CMK (cell line): ENCODE data around the gene HJURP.
A peak's percentile ranks its signal among the peaks of the same experiment; 100 is the strongest.
"Not testable (repeated sequence)": the region's sequence is repeated elsewhere in the genome, so short reads cannot be mapped to it uniquely, and the experiment has no call there.

ENCODE experiments used
- DNase-seq: peaks from one replicate; pipeline ENCODE4 v3.0.0-alpha.2; 2010; ENCODE audit warnings: low read depth

The HJURP gene, protein sequence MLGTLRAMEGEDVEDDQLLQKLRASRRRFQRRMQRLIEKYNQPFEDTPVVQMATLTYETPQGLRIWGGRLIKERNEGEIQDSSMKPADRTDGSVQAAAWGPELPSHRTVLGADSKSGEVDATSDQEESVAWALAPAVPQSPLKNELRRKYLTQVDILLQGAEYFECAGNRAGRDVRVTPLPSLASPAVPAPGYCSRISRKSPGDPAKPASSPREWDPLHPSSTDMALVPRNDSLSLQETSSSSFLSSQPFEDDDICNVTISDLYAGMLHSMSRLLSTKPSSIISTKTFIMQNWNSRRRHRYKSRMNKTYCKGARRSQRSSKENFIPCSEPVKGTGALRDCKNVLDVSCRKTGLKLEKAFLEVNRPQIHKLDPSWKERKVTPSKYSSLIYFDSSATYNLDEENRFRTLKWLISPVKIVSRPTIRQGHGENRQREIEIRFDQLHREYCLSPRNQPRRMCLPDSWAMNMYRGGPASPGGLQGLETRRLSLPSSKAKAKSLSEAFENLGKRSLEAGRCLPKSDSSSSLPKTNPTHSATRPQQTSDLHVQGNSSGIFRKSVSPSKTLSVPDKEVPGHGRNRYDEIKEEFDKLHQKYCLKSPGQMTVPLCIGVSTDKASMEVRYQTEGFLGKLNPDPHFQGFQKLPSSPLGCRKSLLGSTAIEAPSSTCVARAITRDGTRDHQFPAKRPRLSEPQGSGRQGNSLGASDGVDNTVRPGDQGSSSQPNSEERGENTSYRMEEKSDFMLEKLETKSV

GRCh38 chr2:233854241-233854981 lies at the start of gene HJURP:
TSS of gene HJURP (minus strand) at chr2:233854535. CDS start at chr2:233854500, 35 bp downstream.
- DNase-seq = peak; percentile 89

- no peak for DNase-seq
Observed at GRCh38 chr2:233901884-233902283, 47.5 kb upstream of the HJURP start.

GRCh38 chr2:233901367-233901766 lies 47.0 kb upstream of the HJURP start:
- DNase-seq = no peak

GRCh38 chr2:233896253-233896652 lies 41.9 kb upstream of the HJURP start:
- not testable (repeated sequence) for DNase-seq

- DNase-seq = no peak
Observed at GRCh38 chr2:233892793-233893192, 38.5 kb upstream of the HJURP start.

DNA sequence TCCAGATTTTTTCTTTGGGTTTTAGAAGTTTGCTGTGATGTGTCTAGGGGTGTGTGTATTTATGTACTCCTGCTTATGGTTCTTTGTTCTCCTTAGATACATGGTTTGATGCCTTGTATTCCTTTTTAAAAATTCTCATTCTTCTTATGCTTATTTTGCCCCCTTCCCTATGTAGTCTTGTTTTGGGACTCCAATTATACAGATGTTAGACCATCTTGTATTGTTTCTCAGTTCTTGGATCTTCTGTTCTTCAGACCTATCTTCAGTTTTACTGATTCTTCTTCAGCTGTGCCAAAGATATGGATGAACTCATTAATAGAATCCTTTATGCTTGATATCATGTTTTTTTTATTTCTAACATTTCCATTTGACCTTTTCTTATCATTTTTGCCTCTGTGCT lies 28.0 kb upstream of the HJURP start:
- DNase-seq = no peak

GRCh38 chr2:233872125-233872524 lies 17.8 kb upstream of the HJURP start:
- not testable (repeated sequence) for DNase-seq

- no peak for DNase-seq
Observed at GRCh38 chr2:233871432-233871831, 17.1 kb upstream of the HJURP start.

GRCh38 chr2:233867993-233868532 lies 13.7 kb upstream of the HJURP start, which contains the start of gene MSL3B:
TSS of gene MSL3B (minus strand) at chr2:233868386.
- DNase-seq = no peak

- no peak for DNase-seq
Observed at GRCh38 chr2:233866479-233866878, 12.1 kb upstream of the HJURP start.

DNA sequence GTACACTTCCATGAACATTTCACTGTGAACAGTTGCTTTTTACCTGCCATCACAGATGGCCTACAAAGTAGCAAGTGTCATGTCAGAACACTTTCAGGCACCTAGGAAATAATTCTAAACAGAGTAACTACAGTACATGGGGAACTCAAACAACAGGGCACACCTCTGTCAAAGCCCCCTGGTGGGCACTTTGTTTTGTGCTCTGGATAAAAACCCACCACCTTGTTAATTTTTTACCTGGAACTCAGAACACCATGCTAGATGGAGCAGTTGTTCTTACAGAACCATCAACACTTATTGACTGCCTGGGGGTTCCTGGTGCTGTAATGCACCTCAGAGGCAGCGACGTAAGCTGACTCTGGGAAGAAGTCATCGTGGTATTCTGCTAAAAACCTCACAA lies 11.5 kb upstream of the HJURP start:
- DNase-seq = no peak

- no peak for DNase-seq
Observed at GRCh38 chr2:233862261-233862768, 8.0 kb upstream of the HJURP start.

DNA sequence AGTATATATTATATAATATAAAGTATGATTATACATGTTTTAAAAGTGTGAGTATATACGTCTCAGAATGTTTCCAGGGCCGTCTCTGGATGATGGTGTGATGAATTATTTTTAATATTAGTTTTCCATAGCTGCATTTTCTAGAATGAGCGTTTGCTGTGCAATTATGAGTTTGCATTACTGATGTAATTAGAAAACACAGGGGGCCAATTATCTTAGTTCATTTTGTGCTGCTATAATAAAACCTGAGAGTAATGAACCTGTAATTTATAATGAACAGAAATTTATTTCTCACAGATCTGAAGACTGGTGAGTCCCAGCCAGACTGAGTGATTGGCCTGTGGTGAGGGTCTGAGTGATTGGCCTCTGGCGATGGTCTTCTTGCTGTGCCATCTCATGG lies 4.0 kb upstream of the HJURP start:
- no peak for DNase-seq

DNA sequence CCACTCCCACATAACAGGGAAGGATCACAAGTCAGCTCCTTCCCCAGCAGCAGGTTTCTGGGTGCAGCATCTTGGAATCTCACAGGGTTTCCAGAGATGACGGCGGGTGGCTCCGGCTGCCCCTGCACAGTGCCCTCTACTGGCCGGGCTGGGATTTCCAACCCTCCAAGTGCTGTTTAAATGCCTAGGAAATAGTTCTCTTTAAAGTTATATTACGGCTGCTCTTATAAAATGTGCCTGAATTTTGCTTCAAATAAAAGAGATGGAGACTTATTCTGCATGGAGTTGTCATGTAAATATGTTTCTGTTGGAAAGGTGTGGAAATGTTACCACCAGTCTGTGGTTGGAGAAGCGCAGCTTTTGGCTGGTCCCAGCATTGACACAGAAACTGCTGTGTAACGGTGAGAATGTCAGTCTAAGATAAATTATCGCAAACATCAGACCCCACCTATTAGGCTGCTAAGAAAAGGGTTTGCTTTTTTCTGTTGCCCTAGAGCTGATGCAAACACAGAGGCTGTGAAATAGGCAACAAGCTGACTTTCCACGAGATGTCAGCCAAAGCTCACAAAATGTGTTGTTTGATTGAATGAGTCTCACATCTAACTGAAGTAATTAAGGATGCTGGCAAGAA lies 3.3 kb upstream of the HJURP start:
- no peak for DNase-seq

DNA sequence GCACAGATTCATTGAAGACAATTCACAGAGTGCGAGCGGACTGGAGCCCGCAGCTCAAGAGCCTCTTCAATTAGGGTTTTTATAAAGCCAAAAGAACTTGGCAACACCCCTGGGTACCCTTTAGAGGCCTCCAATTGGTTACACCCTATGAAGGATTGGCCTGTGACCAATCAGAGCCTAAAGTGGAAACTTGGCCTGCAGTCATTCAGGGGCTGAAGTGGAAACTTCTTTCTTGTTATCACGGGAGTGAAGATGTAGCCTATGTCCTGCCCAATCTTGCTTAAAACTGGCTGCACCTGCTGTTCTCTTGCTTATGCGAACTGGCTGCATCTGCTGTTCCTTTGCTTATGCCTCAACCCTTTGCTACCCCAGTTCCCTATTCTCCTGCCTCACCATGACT lies 1.8 kb upstream of the HJURP start:
- DNase-seq = no peak

DNA sequence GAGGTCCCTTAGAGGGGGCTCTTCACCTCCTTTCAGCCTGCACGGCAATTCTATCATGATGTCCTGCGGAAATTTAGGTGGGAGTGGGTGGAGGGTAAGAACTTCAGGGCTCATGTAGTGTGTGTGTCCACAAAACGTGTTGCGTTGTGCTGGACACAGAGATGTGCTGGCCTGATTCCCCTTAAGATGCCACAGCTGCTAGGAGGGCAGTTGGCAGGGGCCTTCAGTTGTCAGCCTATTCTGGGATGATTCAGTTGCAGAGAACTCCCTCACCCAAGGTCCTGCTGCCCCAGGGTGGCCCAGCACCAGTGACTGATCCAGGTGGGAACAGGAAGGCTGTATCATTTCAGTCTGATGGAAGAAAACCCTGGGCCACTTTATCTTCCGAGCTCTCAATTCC lies 1.0 kb upstream of the HJURP start:
- no peak for DNase-seq

GRCh38 chr2:233853883-233854240 lies 473 bp downstream of the HJURP start:
- DNase-seq = no peak

GRCh38 chr2:233853353-233853752 lies 982 bp downstream of the HJURP start:
- no peak for DNase-seq

GRCh38 chr2:233852056-233852455 lies 2.3 kb downstream of the HJURP start:
- no peak for DNase-seq

- no peak for DNase-seq
Observed at GRCh38 chr2:233851169-233851568, 3.2 kb downstream of the HJURP start.

GRCh38 chr2:233850745-233851144 lies 3.6 kb downstream of the HJURP start:
- no peak for DNase-seq
